ENCODE results near the gene WDR64.
A peak's percentile ranks its signal among the peaks of the same experiment; 100 is the strongest.

WDR64 gene

GRCh38 chr1:241615043-241615974 is 36.8 kb upstream of the WDR64 start:
- FAIRE-seq, result no peak

DNA sequence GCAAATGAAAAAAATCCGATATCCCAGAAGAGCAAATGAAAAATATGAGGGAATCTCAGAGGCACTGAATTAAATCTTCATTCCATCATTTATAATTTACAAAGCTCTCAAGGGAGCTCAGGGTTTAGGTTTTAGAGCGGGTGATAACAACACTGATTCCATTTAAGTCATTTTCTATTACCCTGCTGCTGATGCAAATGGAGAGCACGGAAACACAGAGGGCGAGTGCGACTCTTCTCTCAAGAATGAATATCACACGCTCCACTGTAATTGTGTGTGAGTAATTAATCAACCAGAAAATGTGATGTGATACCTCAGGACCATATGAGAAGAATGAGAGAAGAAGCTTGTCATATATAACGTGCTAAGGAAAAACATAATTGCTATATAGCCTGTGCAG is 34.7 kb upstream of the WDR64 start:
- DNase-seq (ENCODE audit: insufficient read length, low spot score) (no peak), FAIRE-seq (no peak)
- TF ChIP-seq, protein P1, sequence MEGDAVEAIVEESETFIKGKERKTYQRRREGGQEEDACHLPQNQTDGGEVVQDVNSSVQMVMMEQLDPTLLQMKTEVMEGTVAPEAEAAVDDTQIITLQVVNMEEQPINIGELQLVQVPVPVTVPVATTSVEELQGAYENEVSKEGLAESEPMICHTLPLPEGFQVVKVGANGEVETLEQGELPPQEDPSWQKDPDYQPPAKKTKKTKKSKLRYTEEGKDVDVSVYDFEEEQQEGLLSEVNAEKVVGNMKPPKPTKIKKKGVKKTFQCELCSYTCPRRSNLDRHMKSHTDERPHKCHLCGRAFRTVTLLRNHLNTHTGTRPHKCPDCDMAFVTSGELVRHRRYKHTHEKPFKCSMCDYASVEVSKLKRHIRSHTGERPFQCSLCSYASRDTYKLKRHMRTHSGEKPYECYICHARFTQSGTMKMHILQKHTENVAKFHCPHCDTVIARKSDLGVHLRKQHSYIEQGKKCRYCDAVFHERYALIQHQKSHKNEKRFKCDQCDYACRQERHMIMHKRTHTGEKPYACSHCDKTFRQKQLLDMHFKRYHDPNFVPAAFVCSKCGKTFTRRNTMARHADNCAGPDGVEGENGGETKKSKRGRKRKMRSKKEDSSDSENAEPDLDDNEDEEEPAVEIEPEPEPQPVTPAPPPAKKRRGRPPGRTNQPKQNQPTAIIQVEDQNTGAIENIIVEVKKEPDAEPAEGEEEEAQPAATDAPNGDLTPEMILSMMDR (IDR thresholded peaks at IDR 0.05; ENCODE audit: insufficient read depth, missing control alignments), result no peak

More at GRCh38 chr1:241615043-241615974, 36.8 kb upstream of the WDR64 start:
- TF ChIP-seq, protein P1 (IDR thresholded peaks at IDR 0.05; ENCODE audit: insufficient read depth, missing control alignments), result no peak
- no peak for DNase-seq (ENCODE audit: insufficient read length, low spot score)

GRCh38 chr1:241622669-241623068 is 29.4 kb upstream of the WDR64 start:
- FAIRE-seq (no peak), DNase-seq (ENCODE audit: insufficient read length, low spot score) (no peak)
- TF ChIP-seq, protein P1 (IDR thresholded peaks at IDR 0.05; ENCODE audit: insufficient read depth, missing control alignments), result no peak

DNA sequence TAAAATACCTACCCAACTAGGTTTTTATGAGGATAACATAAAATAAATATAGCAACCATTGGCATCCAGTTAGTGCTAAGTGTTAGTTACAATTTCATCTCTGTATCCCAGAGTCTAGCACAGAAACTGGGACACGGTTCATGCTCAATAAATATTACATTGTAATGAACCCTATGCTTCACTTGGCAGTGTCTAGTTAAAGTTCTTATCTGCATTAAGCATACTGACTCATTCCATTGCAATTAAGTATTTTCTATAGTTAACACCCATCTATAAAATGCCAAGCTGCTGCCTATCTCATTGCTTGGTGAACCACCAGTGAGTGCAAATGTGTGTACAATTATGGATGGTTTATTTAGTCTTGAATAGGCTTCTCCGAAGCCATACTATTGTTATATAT is 27.1 kb upstream of the WDR64 start:
- DNase-seq (ENCODE audit: insufficient read length, low spot score) (no peak), FAIRE-seq (no peak)
- TF ChIP-seq, protein P1 (IDR thresholded peaks at IDR 0.05; ENCODE audit: insufficient read depth, missing control alignments), result no peak

DNA sequence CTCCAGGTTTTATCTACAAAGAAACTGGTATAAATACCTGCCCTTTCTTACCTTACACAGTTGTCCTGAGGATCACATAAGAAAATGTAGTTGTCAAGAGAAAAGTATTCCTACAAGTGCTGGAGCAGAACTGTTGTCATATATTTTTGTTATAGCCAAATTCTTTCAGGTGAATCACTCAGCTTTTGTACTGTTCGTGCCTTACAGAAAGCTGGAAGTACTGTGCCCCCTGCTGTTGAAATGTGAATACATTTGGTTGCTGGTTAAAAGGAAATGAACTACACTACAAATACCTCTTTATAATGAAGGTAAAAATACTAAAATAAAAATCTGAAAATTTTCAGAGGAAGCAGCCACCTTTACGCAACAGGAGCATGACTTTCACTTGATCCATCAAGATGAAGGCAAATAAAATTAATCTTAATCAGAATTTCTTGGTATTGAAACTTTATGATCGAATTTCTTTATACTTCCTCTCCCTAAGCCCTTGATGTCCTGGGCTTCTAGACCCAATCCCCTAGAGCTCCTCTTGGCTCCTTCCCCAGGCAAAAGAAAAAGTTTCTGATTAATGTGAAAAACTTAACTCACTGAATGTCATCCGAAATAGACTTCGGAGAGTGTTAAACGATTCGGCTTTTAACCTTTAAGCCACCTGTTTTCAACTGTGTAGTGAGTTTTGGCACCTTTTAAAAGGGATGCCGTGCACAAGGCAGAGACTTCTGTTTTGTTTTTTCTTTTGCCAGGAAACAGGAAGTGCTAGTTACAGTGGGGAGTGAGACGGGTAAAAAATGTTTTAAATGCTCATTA is 24.4 kb upstream of the WDR64 start:
- TF ChIP-seq, protein P1 (IDR thresholded peaks at IDR 0.05; ENCODE audit: insufficient read depth, missing control alignments), result peak; percentile 50
- DNase-seq (ENCODE audit: insufficient read length, low spot score), result no peak
- FAIRE-seq, result no peak

GRCh38 chr1:241630005-241630404 is 22.1 kb upstream of the WDR64 start:
- TF ChIP-seq, protein P1 (IDR thresholded peaks at IDR 0.05; ENCODE audit: insufficient read depth, missing control alignments), result no peak
- FAIRE-seq, result no peak
- no peak for DNase-seq (ENCODE audit: insufficient read length, low spot score)

Data from D721Med (cell line).